Brain microvascular endothelial cell (primary cell): ENCODE data around the gene EXOC6.

Source experiments
- DNase-seq: peaks from one replicate; pipeline ENCODE4 v3.0.0-alpha.2; 2020
- H3K27ac ChIP-seq: fragments of 250-450 bp; sonication (Bioruptor Pico); 2 replicates; pipeline ENCODE4 v1.5.1; 2020; ENCODE audit warnings: mild to moderate bottlenecking, moderate library complexity
- H3K27me3 ChIP-seq: fragments of 250-450 bp; sonication (Bioruptor Pico); replicated peaks from 2 replicates; pipeline ENCODE4 v1.5.1; 2020; ENCODE audit warnings: mild to moderate bottlenecking
- H3K36me3 ChIP-seq: fragments of 250-450 bp; sonication (Bioruptor Pico); replicated peaks from 2 replicates; pipeline ENCODE4 v1.5.1; 2020; ENCODE audit warnings: mild to moderate bottlenecking
- H3K4me3 ChIP-seq: 2 replicates; pipeline ENCODE4 v1.5.1; 2011; ENCODE audit warnings: low read depth, mild to moderate bottlenecking, control low read depth, low read length, moderate library complexity
- in situ Hi-C: cut with HindIII; loops from 2 replicates; pipeline ENCODE4 v1.10.0; 2017; ENCODE audit warnings: low sequenced_read_pairs, low pct_ligation_motif_present
- TF ChIP-seq, protein P1 (sequence below): IDR thresholded peaks from 2 replicates; pipeline ENCODE4 v1.5.1; 2011; ENCODE audit warnings: low read depth, mild to moderate bottlenecking, moderate library complexity, low read length, control low read depth, inconsistent platforms; ENCODE audit errors: missing control alignments

The EXOC6 gene

DNA sequence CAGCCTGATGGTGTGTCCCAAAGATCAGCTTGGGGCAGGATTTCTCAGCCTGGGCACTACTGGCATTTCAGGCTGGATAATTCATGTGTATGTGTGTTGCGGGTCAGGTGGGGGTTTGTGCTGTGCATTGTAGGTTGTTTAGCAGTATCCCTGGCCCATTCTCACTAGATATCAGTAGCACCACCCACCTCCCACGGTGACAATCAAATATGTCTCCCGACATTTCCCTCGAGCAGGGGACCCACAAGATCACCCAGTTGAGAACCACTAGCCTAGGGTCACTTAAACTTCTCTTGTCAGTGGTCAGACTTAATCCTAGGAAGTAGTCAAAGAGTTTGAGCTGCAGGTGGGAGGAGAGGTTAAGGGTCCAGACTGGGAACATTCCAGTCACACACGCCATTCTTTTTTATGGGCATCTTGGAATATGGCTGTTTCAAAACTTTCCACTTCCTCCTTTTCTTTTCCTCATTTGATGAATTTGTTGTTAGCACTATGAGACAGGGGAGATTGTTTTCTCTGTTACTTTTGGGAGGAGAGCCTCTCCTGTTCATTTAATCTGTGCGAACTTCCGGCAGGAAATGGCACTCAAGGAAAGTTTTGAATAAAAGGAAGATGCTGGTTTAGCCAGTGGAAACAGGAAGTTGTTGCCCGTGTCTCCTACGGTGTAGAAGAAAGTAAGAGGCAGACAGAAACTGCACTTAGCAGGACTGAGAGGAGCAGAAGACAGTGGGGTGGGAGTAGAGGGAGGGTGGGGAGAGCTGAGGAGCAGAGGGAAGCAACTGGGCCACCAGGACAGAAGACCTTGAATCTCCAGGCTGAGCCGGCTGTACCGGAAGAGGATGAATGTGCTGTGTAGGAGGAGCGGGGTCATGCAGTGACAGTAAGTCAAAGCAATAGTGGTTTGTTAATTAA, 17.6 kb upstream of the EXOC6 start:
- in situ Hi-C loops: no loop called here
- H3K4me3 ChIP-seq: no peak overlapping the region
- no peaks in the 10 kb centered on the region for H3K36me3 ChIP-seq
- H3K27ac ChIP-seq: no peak overlapping the region
- DNase-seq: no peak
- no peaks in the 10 kb centered on the region for H3K27me3 ChIP-seq
- TF ChIP-seq, protein P1, sequence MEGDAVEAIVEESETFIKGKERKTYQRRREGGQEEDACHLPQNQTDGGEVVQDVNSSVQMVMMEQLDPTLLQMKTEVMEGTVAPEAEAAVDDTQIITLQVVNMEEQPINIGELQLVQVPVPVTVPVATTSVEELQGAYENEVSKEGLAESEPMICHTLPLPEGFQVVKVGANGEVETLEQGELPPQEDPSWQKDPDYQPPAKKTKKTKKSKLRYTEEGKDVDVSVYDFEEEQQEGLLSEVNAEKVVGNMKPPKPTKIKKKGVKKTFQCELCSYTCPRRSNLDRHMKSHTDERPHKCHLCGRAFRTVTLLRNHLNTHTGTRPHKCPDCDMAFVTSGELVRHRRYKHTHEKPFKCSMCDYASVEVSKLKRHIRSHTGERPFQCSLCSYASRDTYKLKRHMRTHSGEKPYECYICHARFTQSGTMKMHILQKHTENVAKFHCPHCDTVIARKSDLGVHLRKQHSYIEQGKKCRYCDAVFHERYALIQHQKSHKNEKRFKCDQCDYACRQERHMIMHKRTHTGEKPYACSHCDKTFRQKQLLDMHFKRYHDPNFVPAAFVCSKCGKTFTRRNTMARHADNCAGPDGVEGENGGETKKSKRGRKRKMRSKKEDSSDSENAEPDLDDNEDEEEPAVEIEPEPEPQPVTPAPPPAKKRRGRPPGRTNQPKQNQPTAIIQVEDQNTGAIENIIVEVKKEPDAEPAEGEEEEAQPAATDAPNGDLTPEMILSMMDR: no peak

DNA sequence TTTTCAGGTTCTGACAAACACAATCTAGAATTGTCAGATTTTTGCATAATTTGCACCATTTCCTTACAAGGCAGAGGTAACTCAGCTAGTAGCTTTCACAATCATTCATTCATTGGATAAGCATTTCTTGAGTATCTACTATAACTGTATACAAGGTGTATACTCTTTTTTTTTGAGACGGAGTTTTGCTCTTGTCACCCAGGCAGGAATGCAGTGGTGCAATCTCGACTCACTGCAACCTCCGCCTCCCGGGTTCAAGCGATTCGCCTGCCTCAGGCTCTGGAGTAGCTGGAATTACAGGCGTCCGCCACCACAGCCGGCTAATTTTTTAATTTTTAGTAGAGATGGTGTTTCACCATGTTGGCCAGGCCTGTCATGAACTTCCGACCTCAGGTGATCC, 16.2 kb upstream of the EXOC6 start:
- Histone ChIP-seq H3K27me3 (no peaks in the 10 kb centered on the region), H3K27ac (no peak overlapping the region), H3K4me3 (no peak overlapping the region), H3K36me3 (no peaks in the 10 kb centered on the region)
- in situ Hi-C loops: no loop called here
- no peak for DNase-seq
- TF ChIP-seq, protein P1: no peak

- Histone ChIP-seq H3K4me3 (no peak overlapping the region), H3K36me3 (no peaks in the 10 kb centered on the region), H3K27me3 (no peaks in the 10 kb centered on the region), H3K27ac (no peak overlapping the region)
- DNase-seq: no peak
- TF ChIP-seq, protein P1: no peak
- in situ Hi-C loops: no loop called here
Measured at GRCh38 chr10:92832998-92833650, 15.2 kb upstream of the EXOC6 start.

DNA sequence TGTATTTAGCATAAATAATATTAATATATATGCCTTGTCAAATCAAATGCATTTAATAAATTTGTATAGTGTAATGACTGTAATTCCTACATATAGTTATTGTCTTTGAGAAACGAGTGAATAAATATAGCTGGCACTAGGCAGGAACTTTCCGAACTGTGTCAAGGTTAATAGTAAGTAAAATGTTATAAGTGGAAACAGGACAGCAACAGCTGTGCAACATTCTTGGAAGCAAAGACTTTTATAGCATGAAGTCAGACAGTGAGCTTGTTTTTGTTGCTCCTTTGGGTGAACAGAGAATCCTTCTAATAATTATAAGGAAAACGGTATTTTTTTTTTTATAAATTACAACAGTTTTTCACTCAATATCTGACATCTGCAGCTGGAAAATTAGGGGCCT, 14.0 kb upstream of the EXOC6 start:
- TF ChIP-seq, protein P1: no peak
- no peak for DNase-seq
- Histone ChIP-seq H3K4me3 (no peak overlapping the region), H3K27ac (no peak overlapping the region), H3K36me3 (no peaks in the 10 kb centered on the region), H3K27me3 (no peaks in the 10 kb centered on the region)
- in situ Hi-C loops: no loop called here

DNA sequence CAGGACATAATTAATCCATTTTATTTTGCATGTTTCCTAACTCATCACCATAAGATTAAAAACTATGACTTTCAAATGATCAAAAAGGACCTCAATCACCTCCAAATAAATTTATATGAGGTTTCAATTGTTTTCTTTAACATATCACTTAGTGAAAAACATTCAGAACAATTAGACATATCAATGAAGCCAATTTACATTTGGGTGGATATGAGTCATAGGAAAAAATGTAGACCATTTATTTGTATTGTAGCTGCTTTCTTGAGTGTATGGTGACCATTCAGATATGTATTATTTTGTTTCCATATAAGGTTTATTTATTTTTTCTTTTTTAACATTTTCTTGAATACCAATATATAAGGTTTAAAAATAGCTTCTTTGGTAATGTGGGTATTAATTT, 13.3 kb upstream of the EXOC6 start:
- TF ChIP-seq, protein P1: no peak
- DNase-seq: no peak
- in situ Hi-C loops: no loop called here

More for the DNA sequence above, 13.3 kb upstream of the EXOC6 start:
- Histone ChIP-seq H3K4me3 (no peak overlapping the region), H3K27me3 (no peaks in the 10 kb centered on the region), H3K27ac (peak overlapping the region; percentile 27), H3K36me3 (no peaks in the 10 kb centered on the region)
